GM23338 (cell line): ENCODE data around the gene CACNA2D3. TPM values are rescaled to one million over a fixed set of nuclear protein-coding genes. Genes with fewer than 3 reads are reported as not detected.

Experiments used
- ATAC-seq: fragments of 200-7000 bp; cut with Tn5 transposase; 3 replicates; pipeline ENCODE4 v1.9.1; 2020
- DNase-seq: peaks from one replicate; pipeline ENCODE4 v3.0.0-alpha.2; 2015; ENCODE audit warnings: low spot score
- H2AFZ ChIP-seq: fragments of 200-600 bp; sonication (generic); 2 replicates; pipeline ENCODE4 v1.8.0; 2016; ENCODE audit warnings: antibody characterized with exemption, mild to moderate bottlenecking, moderate library complexity
- H3F3A ChIP-seq: fragments of 200-600 bp; sonication (generic); replicated peaks from 2 replicates; pipeline ENCODE4 v1.8.0; 2017; ENCODE audit warnings: antibody characterized with exemption, mixed run types, low read depth
- H3K27ac ChIP-seq: fragments of 200-600 bp; sonication (generic); 2 replicates; pipeline ENCODE4 v1.6.1; 2016; ENCODE audit warnings: low read depth
- H3K27me3 ChIP-seq: fragments of 200-600 bp; sonication (generic); 2 replicates; pipeline ENCODE4 v1.8.0; 2016; ENCODE audit warnings: mild to moderate bottlenecking, mixed run types, moderate library complexity; ENCODE audit not compliant: insufficient read depth
- H3K36me3 ChIP-seq: fragments of 200-600 bp; sonication (generic); 2 replicates; pipeline ENCODE4 v1.8.0; 2016; ENCODE audit warnings: mild to moderate bottlenecking; ENCODE audit not compliant: insufficient read depth
- H3K4me1 ChIP-seq: fragments of 200-600 bp; sonication (generic); 2 replicates; pipeline ENCODE4 v1.8.0; 2016; ENCODE audit warnings: mild to moderate bottlenecking, moderate library complexity; ENCODE audit not compliant: insufficient read depth
- H3K4me2 ChIP-seq: fragments of 200-600 bp; sonication (generic); 2 replicates; pipeline ENCODE4 v1.7.1; 2017; ENCODE audit warnings: mixed run types
- H3K4me3 ChIP-seq: fragments of 200-600 bp; sonication (generic); 2 replicates; pipeline ENCODE4 v1.6.1; 2016; ENCODE audit warnings: mixed run types
- H3K79me2 ChIP-seq: fragments of 200-600 bp; sonication (generic); replicated peaks from 2 replicates; pipeline ENCODE4 v1.8.0; 2017; ENCODE audit warnings: mild to moderate bottlenecking; ENCODE audit not compliant: insufficient read depth
- H3K9me2 ChIP-seq: fragments of 200-600 bp; sonication (generic); 2 replicates; pipeline ENCODE4 v1.8.0; 2017; ENCODE audit not compliant: insufficient read depth
- H4K20me1 ChIP-seq: fragments of 200-600 bp; sonication (generic); replicated peaks from 2 replicates; pipeline ENCODE4 v1.8.0; 2017; ENCODE audit warnings: mild to moderate bottlenecking; ENCODE audit not compliant: insufficient read depth
- H3K27ac Mint-ChIP-seq: 2 replicates; pipeline ENCODE4 v1.8.0; 2020; ENCODE audit warnings: inconsistent platforms, mild to moderate bottlenecking, moderate library complexity, mixed read lengths
- H3K27me3 Mint-ChIP-seq: 3 replicates; pipeline ENCODE4 v1.8.0; 2022; ENCODE audit warnings: low read depth, mild to moderate bottlenecking, moderate library complexity, mixed read lengths, inconsistent platforms; ENCODE audit not compliant: insufficient read depth, poor library complexity
- H3K36me3 Mint-ChIP-seq: 3 replicates; pipeline ENCODE4 v1.8.0; 2021; ENCODE audit warnings: low read depth, mild to moderate bottlenecking, inconsistent platforms, moderate library complexity, mixed read lengths
- H3K4me1 Mint-ChIP-seq: 3 replicates; pipeline ENCODE4 v1.8.0; 2020; ENCODE audit warnings: mild to moderate bottlenecking, inconsistent platforms, mixed read lengths
- H3K4me3 Mint-ChIP-seq: 3 replicates; pipeline ENCODE4 v1.8.0; 2021; ENCODE audit warnings: moderate library complexity, mild to moderate bottlenecking, inconsistent platforms, mixed read lengths
- H3K9me3 Mint-ChIP-seq: 3 replicates; pipeline ENCODE4 v1.8.0; 2020; ENCODE audit warnings: moderate library complexity, mild to moderate bottlenecking, inconsistent platforms, mixed read lengths
- ETS1 ChIP-seq: IDR thresholded peaks from 2 replicates; pipeline ENCODE4 v1.6.1; 2016; ENCODE audit warnings: antibody characterized with exemption
- EZH2 ChIP-seq: fragments of 200-600 bp; sonication (generic); IDR thresholded peaks from one replicate; pipeline ENCODE4 v1.8.0; 2017; ENCODE audit warnings: antibody characterized with exemption, mild to moderate bottlenecking, low read depth; ENCODE audit not compliant: unreplicated experiment
- NANOG ChIP-seq: IDR thresholded peaks from 2 replicates; pipeline ENCODE4 v1.6.1; 2016; ENCODE audit warnings: antibody characterized with exemption, borderline replicate concordance
- STAT1 ChIP-seq: IDR thresholded peaks from one replicate; pipeline ENCODE4 v1.6.1; 2016; ENCODE audit warnings: antibody characterized with exemption; ENCODE audit not compliant: unreplicated experiment
- ZNF331 ChIP-seq: fragments of 250-450 bp; sonication (Bioruptor Pico); IDR thresholded peaks from 2 replicates; pipeline ENCODE4 v1.5.0; 2020; ENCODE audit warnings: low read depth, mild to moderate bottlenecking, moderate library complexity
- ZNF462 ChIP-seq: fragments of 250-450 bp; sonication (Bioruptor Pico); IDR thresholded peaks from 2 replicates; pipeline ENCODE4 v1.5.0; 2020; ENCODE audit warnings: mild to moderate bottlenecking, moderate library complexity
- polyA plus RNA-seq: library from polyadenylated mRNA; unstranded; fragments of >200 nt; fragmentation: Nextera tagmentation; extraction: Ambion mirVana; gene quantifications from 2 replicates; pipeline ENCODE4 v1.2.1, GENCODE V29; 2016
- total RNA-seq: library from RNA; depleted of rRNA; stranded (reverse); fragments of >200 nt; shearing (Covaris generic); gene quantifications from 2 replicates; pipeline ENCODE4 v1.2.3, GENCODE V29; 2014

CACNA2D3 gene
- total and polyA plus RNA-seq, 2 experiments from 2014 or later: 2.2 to 2.3 TPM

GRCh38 chr3:54964081-54964480 is 841.7 kb downstream of the CACNA2D3 start (continued):
- no peak for TF ChIP-seq ZNF462 (CRISPR knock-in tag)
- no peak for TF ChIP-seq EZH2
- TF ChIP-seq ZNF331: no peak
- TF ChIP-seq ETS1: no peak
- TF ChIP-seq STAT1: no peak
- TF ChIP-seq NANOG: no peak

- no peaks in the 10 kb centered on the region for H3K27me3 Mint-ChIP-seq
These were observed 843.4 kb downstream of the CACNA2D3 start for GRCh38 chr3:54965746-54966145.

More at GRCh38 chr3:54965746-54966145, 843.4 kb downstream of the CACNA2D3 start:
- Histone ChIP-seq H2AFZ (no peak overlapping the region), H3K27me3 (no peaks in the 10 kb centered on the region), H3F3A (no peaks in the 10 kb centered on the region), H3K27ac (no peak overlapping the region), H3K79me2 (no peaks in the 10 kb centered on the region), H3K4me1 (peaks cover 5% of the 10 kb centered on the region; the same call in 1 of the 2 replicates), H3K36me3 (no peaks in the 10 kb centered on the region), H3K4me3 (no peak overlapping the region), H4K20me1 (0 out of 2 replicates have a peak, but pooled peaks cover 2% of the 10 kb centered on the region), H3K4me2 (no peak overlapping the region), H3K9me2 (no peaks in the 10 kb centered on the region)
- Mint-ChIP-seq H3K27ac (no peak overlapping the region), H3K9me3 (no peaks in the 10 kb centered on the region), H3K36me3 (no peaks in the 10 kb centered on the region), H3K4me3 (no peak overlapping the region), H3K4me1 (peaks cover 13% of the 10 kb centered on the region)
- no peak for DNase-seq
- TF ChIP-seq ZNF462 (CRISPR knock-in tag): no peak
- no peak for TF ChIP-seq ETS1
- no peak for ATAC-seq
